C4-2B (cell line): Measurements from ENCODE around the gene KIZ.

Source experiments
- H3K27ac ChIP-seq: fragments of 450-650 bp; 2 replicates; pipeline ENCODE4 v1.5.1; 2017
- ZFX ChIP-seq: fragments of 450-650 bp; IDR thresholded peaks from 2 replicates; pipeline ENCODE4 v1.6.1; 2017
- TF ChIP-seq, protein P1 (sequence below): fragments of 450-650 bp; conservative IDR thresholded peaks from 2 replicates; pipeline ENCODE4 v1.5.1; 2017; ENCODE audit warnings: mild to moderate bottlenecking

The KIZ gene

DNA sequence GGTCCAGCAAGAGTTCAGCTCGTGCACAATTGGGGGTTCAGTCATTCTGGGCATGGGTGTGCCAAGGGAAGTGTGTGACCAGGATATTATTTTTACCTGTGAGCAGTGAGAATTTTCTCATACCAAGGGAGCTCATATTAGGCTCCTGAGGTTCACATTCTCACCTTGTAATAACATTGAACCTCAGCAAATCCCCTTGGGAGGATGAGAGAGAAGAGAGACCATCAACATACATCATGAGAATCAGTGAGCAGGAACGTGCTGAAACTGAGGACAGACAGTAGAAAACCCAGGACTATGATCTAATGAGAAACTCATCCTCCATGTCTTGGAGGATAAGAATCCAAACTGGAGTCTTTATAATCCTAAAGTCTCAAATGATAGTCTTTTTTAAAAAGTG is 143.9 kb downstream of the KIZ start:
- TF ChIP-seq ZFX, result no peak
- TF ChIP-seq, protein P1, sequence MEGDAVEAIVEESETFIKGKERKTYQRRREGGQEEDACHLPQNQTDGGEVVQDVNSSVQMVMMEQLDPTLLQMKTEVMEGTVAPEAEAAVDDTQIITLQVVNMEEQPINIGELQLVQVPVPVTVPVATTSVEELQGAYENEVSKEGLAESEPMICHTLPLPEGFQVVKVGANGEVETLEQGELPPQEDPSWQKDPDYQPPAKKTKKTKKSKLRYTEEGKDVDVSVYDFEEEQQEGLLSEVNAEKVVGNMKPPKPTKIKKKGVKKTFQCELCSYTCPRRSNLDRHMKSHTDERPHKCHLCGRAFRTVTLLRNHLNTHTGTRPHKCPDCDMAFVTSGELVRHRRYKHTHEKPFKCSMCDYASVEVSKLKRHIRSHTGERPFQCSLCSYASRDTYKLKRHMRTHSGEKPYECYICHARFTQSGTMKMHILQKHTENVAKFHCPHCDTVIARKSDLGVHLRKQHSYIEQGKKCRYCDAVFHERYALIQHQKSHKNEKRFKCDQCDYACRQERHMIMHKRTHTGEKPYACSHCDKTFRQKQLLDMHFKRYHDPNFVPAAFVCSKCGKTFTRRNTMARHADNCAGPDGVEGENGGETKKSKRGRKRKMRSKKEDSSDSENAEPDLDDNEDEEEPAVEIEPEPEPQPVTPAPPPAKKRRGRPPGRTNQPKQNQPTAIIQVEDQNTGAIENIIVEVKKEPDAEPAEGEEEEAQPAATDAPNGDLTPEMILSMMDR, result no peak
- H3K27ac ChIP-seq, result no peak overlapping the region

DNA sequence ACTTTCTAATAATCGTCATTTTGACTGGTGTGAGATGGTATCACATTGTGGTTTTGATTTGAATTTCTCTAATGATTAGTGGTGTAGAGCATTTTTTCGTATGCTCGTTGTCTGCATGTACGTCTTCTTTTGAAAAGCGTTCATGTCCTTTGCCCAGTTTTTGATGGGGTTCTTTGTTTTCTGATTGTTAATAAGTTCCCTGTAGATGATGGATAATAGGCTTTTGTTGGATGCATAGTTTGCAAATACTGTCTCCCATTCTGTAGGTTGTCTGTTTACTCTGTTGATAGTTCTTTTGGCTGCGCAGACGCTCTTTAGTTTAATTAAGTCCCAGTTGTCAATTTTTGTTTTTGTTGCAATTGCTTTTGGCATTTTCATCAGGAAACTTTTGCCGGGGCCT is 144.9 kb downstream of the KIZ start:
- TF ChIP-seq, protein P1, result no peak
- TF ChIP-seq ZFX, result no peak
- H3K27ac ChIP-seq, result no peak overlapping the region

DNA sequence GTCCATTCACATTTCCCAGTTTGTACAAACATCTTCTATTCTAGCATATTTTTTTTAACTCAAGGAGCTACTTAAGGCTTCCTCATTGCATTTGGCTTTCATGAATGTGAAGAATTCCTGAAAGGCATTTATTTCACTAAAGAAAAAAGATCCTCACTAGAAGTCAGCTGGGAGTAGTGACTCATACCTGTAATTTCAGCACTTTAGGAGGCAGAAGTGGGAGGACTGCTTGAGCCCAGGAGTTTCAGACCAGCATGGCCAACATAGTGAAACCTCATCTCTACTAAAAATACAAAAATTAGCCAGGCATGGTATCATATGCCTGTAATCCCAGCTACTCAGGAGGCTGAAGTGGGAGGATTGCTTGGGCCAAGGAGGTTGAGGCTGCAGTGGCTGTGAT is 146.4 kb downstream of the KIZ start:
- no peak for TF ChIP-seq ZFX
- TF ChIP-seq, protein P1, result no peak

DNA sequence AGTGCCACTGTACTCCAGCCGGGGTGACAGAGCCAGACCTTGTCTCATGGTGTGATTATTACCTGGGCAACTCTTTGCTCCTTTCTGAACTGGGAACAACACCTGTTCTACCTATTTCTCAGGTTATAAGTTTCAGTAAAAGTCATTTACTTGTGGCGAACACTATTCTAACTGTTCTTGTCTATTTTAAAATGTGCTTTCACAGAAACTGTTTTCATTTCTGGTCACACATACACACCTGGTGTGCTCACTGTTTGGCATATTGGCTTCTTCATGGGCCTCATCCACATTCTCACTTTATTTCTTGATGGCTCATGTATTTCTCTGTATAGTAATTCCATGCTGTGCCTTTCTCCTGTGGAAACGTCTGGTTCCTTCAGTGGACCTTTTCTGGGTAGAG is 146.8 kb downstream of the KIZ start:
- no peak for TF ChIP-seq ZFX
- TF ChIP-seq, protein P1, result no peak
- H3K27ac ChIP-seq, result no peak overlapping the region

More for the DNA sequence above, 146.4 kb downstream of the KIZ start:
- H3K27ac ChIP-seq, result no peak overlapping the region

DNA sequence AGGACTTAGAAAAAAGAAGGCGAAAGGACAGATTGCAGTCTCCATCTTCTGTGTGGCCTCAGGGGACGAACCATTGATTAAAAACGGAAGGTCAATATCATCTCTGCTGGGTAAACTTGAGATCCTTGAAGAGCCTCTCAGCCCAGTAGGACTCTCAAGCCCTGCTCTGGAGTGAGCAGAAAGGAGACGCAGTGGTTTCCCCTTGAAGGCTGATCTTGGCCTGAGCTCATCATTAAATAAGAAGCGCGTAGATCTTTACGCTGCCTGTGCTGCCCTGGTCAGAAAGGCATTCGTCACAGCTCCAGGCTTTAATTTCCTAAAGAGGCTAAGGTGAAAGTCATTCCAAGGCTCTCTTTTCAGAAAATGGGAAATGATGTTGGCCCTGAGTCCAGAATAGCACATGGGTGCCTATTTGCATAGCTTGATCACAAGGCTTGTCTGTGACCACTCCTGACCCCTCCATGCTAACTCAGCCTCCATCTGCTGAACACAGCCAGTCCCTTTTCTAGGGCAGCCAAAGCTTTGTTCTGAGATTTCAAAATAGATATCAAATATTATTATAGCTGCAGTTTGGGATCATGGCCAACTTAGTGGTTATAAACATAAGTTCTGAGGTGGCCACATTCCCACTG is 148.0 kb downstream of the KIZ start:
- no peak overlapping the region for H3K27ac ChIP-seq
- TF ChIP-seq ZFX, result no peak
- TF ChIP-seq, protein P1, result no peak

DNA sequence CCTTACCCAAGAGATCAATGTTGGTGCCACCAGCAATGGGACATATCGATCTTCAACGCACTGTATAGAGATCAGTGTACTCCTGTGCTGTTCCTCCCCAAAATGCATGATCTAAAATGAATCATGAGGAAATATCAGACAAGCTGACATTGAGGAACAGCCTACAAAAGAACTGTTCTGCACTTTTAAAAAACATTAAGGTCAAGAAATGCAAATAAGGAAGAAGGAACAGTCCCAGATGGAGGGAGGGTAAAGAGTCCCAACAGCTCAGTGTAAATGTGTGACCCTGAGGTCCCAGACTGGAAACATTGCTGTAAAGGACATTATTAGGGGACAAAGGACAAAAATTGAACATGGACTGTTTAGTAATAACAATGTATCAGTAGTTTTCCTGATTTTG is 152.9 kb downstream of the KIZ start:
- H3K27ac ChIP-seq, result peak overlapping the region; percentile 55
- TF ChIP-seq, protein P1, result no peak
- TF ChIP-seq ZFX, result no peak

DNA sequence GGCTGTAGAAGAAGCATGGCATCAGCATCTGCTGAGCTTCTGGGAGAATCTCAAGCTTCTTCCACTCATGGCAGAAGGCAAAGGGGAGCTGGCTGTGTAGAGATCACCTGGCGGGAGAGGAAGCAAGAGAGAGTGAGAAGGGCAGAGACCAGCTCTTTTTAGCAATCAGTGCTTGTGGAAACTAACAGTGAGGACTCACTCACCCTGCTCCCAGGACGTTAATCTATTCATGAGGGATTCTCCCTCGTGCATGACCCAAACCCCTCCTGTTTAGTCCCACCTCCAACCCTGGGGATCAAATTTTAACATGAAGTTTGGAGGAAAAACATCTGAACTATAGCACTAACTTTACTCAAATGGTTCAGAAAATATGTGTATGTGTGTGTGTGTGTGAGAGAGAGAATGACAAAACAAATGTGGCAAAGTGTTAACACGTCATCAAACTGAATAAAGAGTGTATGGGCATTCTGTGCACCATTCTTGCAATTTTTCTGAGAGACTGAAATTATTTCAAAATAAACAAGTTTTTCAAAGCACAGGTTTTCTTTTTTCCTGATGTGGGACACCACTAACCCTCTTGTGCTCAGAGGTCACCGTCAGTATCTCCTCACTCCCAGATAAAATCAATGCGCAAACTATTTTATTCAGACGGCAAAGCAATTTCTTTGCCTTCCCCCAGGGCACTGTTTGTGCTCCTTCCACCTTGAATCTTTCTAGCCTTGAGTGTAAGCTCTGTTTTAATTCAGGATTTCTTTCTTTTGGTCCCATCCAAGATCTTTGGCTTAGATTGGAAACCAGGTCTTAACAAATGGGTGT is 154.0 kb downstream of the KIZ start:
- no peak for TF ChIP-seq ZFX
- H3K27ac ChIP-seq, result peak overlapping the region; percentile 55
